Measurements from ENCODE around the gene CCDC194. TPM values are rescaled to one million over a fixed set of nuclear protein-coding genes. Genes with fewer than 3 reads are reported as not detected.

Gene CCDC194
- total and polyA plus RNA-seq, 2 of the 13 experiments (the other 11 are each of a cell fraction or from before 2014, with no cell fraction given) = 0.13 to 0.21 TPM

DNA sequence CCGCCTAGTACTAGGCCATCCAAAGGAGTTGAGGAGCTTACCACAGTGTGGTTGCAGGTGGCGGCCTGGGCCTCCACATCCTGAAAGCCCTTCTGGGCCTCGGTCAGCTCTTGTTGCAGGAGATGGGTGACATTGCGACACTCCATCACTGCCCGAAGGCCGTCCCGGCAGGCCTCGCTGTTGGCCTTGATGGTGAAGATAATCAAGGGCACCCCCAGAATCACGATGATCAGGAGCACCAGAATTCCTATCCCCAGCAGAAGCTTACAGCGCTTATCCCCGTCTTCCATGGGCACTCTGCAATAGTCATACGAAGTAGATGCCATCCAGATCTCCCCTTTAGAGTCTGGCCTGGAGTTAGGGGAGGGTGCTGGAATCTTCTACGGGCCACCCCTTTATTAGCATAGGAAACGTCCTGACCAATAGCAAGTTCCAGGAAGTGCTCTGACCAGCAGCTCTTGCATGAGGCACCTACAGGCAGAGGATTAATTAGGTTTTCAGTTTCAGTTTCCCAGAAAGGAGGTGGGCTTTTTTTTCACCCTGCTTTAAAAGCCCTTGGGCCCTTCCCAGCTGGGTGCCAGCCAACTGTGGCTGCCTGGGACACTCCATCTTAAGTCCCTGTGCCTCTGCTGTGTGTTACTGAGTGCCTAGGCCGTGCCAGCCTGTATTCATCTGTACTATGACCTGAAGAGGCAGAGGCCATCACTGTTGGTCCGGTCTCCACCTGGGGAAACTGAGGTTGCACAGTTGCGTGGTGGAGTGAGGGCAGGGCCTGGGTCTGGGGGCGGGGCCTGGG lies 11.5 kb upstream of the CCDC194 start, which contains the start of gene BST2 (continued):
- TF ChIP-seq, protein P1, sequence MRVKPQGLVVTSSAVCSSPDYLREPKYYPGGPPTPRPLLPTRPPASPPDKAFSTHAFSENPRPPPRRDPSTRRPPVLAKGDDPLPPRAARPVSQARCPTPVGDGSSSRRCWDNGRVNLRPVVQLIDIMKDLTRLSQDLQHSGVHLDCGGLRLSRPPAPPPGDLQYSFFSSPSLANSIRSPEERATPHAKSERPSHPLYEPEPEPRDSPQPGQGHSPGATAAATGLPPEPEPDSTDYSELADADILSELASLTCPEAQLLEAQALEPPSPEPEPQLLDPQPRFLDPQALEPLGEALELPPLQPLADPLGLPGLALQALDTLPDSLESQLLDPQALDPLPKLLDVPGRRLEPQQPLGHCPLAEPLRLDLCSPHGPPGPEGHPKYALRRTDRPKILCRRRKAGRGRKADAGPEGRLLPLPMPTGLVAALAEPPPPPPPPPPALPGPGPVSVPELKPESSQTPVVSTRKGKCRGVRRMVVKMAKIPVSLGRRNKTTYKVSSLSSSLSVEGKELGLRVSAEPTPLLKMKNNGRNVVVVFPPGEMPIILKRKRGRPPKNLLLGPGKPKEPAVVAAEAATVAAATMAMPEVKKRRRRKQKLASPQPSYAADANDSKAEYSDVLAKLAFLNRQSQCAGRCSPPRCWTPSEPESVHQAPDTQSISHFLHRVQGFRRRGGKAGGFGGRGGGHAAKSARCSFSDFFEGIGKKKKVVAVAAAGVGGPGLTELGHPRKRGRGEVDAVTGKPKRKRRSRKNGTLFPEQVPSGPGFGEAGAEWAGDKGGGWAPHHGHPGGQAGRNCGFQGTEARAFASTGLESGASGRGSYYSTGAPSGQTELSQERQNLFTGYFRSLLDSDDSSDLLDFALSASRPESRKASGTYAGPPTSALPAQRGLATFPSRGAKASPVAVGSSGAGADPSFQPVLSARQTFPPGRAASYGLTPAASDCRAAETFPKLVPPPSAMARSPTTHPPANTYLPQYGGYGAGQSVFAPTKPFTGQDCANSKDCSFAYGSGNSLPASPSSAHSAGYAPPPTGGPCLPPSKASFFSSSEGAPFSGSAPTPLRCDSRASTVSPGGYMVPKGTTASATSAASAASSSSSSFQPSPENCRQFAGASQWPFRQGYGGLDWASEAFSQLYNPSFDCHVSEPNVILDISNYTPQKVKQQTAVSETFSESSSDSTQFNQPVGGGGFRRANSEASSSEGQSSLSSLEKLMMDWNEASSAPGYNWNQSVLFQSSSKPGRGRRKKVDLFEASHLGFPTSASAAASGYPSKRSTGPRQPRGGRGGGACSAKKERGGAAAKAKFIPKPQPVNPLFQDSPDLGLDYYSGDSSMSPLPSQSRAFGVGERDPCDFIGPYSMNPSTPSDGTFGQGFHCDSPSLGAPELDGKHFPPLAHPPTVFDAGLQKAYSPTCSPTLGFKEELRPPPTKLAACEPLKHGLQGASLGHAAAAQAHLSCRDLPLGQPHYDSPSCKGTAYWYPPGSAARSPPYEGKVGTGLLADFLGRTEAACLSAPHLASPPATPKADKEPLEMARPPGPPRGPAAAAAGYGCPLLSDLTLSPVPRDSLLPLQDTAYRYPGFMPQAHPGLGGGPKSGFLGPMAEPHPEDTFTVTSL (CRISPR knock-in tag; IDR thresholded peaks at IDR 0.05; ENCODE audit: borderline replicate concordance) = no peak
- TF ChIP-seq ZNF839 (CRISPR knock-in tag; IDR thresholded peaks at IDR 0.05; ENCODE audit: borderline replicate concordance) = no peak
- TF ChIP-seq KLF11 (CRISPR knock-in tag; IDR thresholded peaks at IDR 0.05) = no peak
- no peak for TF ChIP-seq NCOA5 (CRISPR knock-in tag; IDR thresholded peaks at IDR 0.05)
- peak; percentile 41; the same call in 1 of the 2 replicates for TF ChIP-seq ARHGAP35 (CRISPR knock-in tag; IDR thresholded peaks at IDR 0.05; ENCODE audit: borderline replicate concordance)
- no peak for TF ChIP-seq RAD51 (IDR thresholded peaks at IDR 0.05; ENCODE audit: borderline replicate concordance)
- TF ChIP-seq MYC (CRISPR knock-in tag; IDR thresholded peaks at IDR 0.05; ENCODE audit: borderline replicate concordance) = peak; percentile 29; the same call in 1 of the 2 replicates
- no peak for TF ChIP-seq ZNF33B (CRISPR knock-in tag; IDR thresholded peaks at IDR 0.05)
- peak; percentile 71 for TF ChIP-seq HDAC1 (CRISPR knock-in tag; IDR thresholded peaks at IDR 0.05)
- peak; percentile 44; the same call in 1 of the 2 replicates for TF ChIP-seq ATF7-NPFF (CRISPR knock-in tag; IDR thresholded peaks at IDR 0.05; ENCODE audit: low read depth)
- TF ChIP-seq CC2D1A (CRISPR knock-in tag; IDR thresholded peaks at IDR 0.05) = no peak
- TF ChIP-seq SALL1 (CRISPR knock-in tag; IDR thresholded peaks at IDR 0.05) = peak; percentile 27; the same call in 1 of the 2 replicates
- TF ChIP-seq NAIF1 (CRISPR knock-in tag; IDR thresholded peaks at IDR 0.05; ENCODE audit: borderline replicate concordance) = 0 out of 2 replicates have a peak, but pooled peaks have one; percentile 8
- TF ChIP-seq SOX13 (IDR thresholded peaks at IDR 0.05) = no peak
- no peak for TF ChIP-seq SOX13 (CRISPR knock-in tag; conservative IDR thresholded peaks at IDR 0.05 in 1 of 2, IDR thresholded peaks at IDR 0.05 in 1 of 2)
- TF ChIP-seq KDM4B (CRISPR knock-in tag; IDR thresholded peaks at IDR 0.05) = no peak
- TF ChIP-seq, protein P2, sequence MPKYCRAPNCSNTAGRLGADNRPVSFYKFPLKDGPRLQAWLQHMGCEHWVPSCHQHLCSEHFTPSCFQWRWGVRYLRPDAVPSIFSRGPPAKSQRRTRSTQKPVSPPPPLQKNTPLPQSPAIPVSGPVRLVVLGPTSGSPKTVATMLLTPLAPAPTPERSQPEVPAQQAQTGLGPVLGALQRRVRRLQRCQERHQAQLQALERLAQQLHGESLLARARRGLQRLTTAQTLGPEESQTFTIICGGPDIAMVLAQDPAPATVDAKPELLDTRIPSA (CRISPR knock-in tag; IDR thresholded peaks at IDR 0.05; ENCODE audit: borderline replicate concordance) = no peak
- TF ChIP-seq, protein P3, sequence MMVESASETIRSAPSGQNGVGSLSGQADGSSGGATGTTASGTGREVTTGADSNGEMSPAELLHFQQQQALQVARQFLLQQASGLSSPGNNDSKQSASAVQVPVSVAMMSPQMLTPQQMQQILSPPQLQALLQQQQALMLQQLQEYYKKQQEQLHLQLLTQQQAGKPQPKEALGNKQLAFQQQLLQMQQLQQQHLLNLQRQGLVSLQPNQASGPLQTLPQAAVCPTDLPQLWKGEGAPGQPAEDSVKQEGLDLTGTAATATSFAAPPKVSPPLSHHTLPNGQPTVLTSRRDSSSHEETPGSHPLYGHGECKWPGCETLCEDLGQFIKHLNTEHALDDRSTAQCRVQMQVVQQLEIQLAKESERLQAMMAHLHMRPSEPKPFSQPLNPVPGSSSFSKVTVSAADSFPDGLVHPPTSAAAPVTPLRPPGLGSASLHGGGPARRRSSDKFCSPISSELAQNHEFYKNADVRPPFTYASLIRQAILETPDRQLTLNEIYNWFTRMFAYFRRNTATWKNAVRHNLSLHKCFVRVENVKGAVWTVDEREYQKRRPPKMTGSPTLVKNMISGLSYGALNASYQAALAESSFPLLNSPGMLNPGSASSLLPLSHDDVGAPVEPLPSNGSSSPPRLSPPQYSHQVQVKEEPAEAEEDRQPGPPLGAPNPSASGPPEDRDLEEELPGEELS (CRISPR knock-in tag; IDR thresholded peaks at IDR 0.05) = no peak; the same call in none of the 2 replicates
- TF ChIP-seq ISX (CRISPR knock-in tag; conservative IDR thresholded peaks at IDR 0.05) = no peak
- 0 out of 2 replicates have a peak, but pooled peaks have one; percentile 60 for TF ChIP-seq NRL (CRISPR knock-in tag; IDR thresholded peaks at IDR 0.05; ENCODE audit: borderline replicate concordance)
